Retinal pigment epithelial cell (primary cell): ENCODE results near the gene IL12B.
"Not testable (repeated sequence)": the region's sequence is repeated elsewhere in the genome, so short reads cannot be mapped to it uniquely, and the experiment has no call there.

ENCODE experiments used
- DNase-seq: peaks from one replicate; pipeline ENCODE4 v3.0.0-alpha.2; 2010; ENCODE audit warnings: low read depth
- H3K4me3 ChIP-seq: 2 replicates; pipeline ENCODE4 v1.5.1; 2011; ENCODE audit warnings: mild to moderate bottlenecking, low read length, control low read depth, moderate library complexity
- TF ChIP-seq, protein P1 (sequence below): conservative IDR thresholded peaks from 2 replicates; pipeline ENCODE4 v1.5.1; 2011; ENCODE audit warnings: low read depth, low read length, control low read depth, inconsistent platforms

Gene IL12B

DNA sequence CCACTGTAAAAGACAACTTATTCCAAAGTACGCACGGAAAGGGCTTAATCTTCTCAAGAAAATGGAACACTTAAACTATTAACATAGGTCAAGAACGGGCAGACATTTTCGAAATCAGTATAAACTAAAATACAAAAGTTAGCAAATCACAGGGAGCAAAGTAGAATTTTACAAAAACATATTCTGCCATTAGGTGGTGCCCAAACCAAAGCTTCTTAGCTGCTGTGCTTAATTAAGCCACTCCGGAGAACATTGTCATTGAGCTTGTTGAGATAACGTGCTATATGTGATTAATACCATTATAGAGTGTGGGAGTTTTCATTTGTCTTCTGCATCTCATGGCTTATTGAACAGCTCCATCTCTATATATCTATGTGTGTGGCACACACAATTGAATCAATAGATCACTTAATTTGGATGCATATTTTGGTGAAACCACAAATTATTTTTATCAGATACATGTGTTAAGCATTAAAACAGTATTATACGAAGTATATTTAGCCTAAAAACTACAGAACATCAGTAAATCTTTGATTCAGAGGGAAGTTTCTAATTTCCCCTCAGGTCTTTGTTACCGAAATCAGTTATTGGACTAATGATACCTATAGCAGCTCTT is 43.8 kb downstream of the IL12B start:
- no peak for DNase-seq
- TF ChIP-seq, protein P1, sequence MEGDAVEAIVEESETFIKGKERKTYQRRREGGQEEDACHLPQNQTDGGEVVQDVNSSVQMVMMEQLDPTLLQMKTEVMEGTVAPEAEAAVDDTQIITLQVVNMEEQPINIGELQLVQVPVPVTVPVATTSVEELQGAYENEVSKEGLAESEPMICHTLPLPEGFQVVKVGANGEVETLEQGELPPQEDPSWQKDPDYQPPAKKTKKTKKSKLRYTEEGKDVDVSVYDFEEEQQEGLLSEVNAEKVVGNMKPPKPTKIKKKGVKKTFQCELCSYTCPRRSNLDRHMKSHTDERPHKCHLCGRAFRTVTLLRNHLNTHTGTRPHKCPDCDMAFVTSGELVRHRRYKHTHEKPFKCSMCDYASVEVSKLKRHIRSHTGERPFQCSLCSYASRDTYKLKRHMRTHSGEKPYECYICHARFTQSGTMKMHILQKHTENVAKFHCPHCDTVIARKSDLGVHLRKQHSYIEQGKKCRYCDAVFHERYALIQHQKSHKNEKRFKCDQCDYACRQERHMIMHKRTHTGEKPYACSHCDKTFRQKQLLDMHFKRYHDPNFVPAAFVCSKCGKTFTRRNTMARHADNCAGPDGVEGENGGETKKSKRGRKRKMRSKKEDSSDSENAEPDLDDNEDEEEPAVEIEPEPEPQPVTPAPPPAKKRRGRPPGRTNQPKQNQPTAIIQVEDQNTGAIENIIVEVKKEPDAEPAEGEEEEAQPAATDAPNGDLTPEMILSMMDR: peak; percentile 60
- H3K4me3 ChIP-seq: no peak overlapping the region

DNA sequence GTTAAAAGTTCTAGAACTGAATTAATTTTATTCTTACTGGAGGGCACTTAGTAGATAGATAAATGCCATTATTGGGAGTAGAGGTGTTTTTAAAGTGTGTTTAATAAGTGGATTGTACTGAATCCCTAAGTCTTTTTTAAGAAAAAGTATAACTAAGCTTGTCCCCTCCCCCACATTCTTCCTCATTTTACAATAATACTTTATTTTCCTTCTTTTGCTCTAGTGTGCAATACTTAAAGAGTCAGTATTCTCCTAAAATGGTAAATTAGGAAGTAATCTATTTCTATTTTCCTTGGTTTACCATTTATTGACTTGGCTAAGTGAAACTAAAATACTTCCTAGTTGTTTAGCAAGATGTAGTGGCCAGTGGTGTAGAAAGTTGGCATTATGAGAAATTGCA is 55.6 kb downstream of the IL12B start:
- TF ChIP-seq, protein P1: no peak
- no peak for DNase-seq

DNA sequence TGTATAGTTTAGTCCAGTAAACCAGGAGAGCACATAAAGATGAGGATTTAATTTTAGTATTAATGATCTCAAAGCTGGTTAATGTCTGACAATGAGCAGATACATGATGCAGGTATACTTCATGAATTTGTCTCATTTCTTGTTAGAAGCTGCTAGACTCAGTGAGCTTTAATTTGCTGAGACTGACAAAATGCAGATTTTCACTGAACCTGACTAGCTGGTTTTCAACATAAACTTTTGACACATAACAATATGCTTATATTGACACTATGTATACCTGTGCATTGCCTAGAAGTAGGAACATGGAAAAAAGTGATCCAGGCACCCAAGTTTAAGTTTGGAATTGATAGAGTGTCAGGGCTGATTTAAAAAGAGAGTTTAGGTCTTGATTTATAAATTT is 56.4 kb downstream of the IL12B start:
- DNase-seq: no peak
- TF ChIP-seq, protein P1: no peak
- H3K4me3 ChIP-seq: no peak overlapping the region

More for the DNA sequence above, 55.6 kb downstream of the IL12B start:
- H3K4me3 ChIP-seq: no peak overlapping the region

DNA sequence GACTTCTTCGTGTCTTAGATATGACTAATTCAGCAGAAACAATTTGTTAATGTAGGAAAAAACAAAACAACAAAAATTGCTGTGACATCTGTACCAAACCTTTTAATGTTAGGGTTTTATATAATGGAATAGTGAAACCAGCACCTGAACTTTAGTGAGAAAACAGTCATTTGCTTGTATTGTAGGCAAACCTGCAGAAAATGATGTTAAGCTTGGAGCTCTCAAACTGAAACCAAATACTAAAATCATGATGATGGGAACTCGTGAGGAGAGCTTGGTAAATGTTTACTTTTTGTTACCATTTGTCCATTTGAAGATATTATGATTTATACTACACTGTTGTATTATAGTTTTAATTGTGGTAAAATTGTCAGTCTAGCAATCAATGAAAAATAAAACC is 60.6 kb downstream of the IL12B start:
- TF ChIP-seq, protein P1: no peak
- DNase-seq: no peak
- no peak overlapping the region for H3K4me3 ChIP-seq

DNA sequence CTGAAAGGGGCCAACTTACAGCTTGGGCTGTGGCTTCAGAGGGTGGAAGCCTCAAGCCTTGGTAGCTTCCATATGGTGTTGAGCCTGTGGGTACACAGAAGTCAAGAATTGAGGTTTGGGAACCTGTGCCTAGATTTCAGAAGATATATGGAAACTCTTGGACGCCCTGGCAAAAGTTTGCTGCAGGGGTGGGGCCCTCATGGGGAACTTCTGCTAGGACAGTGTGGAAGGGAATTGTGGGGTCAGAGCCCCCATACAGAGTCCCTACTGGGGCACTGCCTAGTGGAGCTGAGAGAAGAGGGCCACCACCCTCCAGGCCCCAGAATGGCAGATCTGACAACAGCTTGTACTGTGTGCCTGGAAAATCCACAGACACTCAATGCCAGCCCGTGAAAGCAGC is 63.5 kb downstream of the IL12B start:
- not testable (repeated sequence) for H3K4me3 ChIP-seq, DNase-seq
